Measurements from ENCODE around the gene HS6ST3.
A peak's percentile ranks its signal among the peaks of the same experiment; 100 is the strongest.

HS6ST3 gene

GRCh38 chr13:96678801-96679200, 588.9 kb downstream of the HS6ST3 start:
- no peak for DNase-seq

GRCh38 chr13:96680898-96681297, 591.0 kb downstream of the HS6ST3 start:
- DNase-seq: no peak

- DNase-seq: no peak
These were observed 591.9 kb downstream of the HS6ST3 start for GRCh38 chr13:96681766-96682165.

GRCh38 chr13:96684469-96684868, 594.6 kb downstream of the HS6ST3 start:
- DNase-seq: no peak

GRCh38 chr13:96684907-96685306, 595.0 kb downstream of the HS6ST3 start:
- no peak for DNase-seq

- DNase-seq: no peak
These were observed 596.4 kb downstream of the HS6ST3 start for GRCh38 chr13:96686286-96686685.

GRCh38 chr13:96687191-96687590, 597.3 kb downstream of the HS6ST3 start:
- DNase-seq: no peak

GRCh38 chr13:96690998-96691397, 601.1 kb downstream of the HS6ST3 start:
- DNase-seq: no peak

- DNase-seq: no peak
These were observed 606.5 kb downstream of the HS6ST3 start for GRCh38 chr13:96696389-96696900.

GRCh38 chr13:96700657-96701056, 610.8 kb downstream of the HS6ST3 start:
- DNase-seq: no peak

GRCh38 chr13:96707146-96707545, 617.2 kb downstream of the HS6ST3 start:
- no peak for DNase-seq

GRCh38 chr13:96710166-96710862, 620.4 kb downstream of the HS6ST3 start:
- no peak for DNase-seq

GRCh38 chr13:96720446-96720845, 630.5 kb downstream of the HS6ST3 start:
- DNase-seq: no peak

GRCh38 chr13:96726651-96727050, 636.7 kb downstream of the HS6ST3 start:
- no peak for DNase-seq

- no peak for DNase-seq
These were observed 638.6 kb downstream of the HS6ST3 start for GRCh38 chr13:96728463-96728862.

- no peak for DNase-seq
These were observed 640.8 kb downstream of the HS6ST3 start for GRCh38 chr13:96730676-96731075.

- DNase-seq: peak; percentile 59
These were observed 644.6 kb downstream of the HS6ST3 start for GRCh38 chr13:96734499-96734898.

GRCh38 chr13:96741779-96742178, 651.9 kb downstream of the HS6ST3 start:
- no peak for DNase-seq

- no peak for DNase-seq
These were observed 653.6 kb downstream of the HS6ST3 start for GRCh38 chr13:96743296-96744089.

GRCh38 chr13:96744367-96745331, 654.7 kb downstream of the HS6ST3 start:
- no peak for DNase-seq

GRCh38 chr13:96746886-96747285, 657.0 kb downstream of the HS6ST3 start:
- DNase-seq: peak; percentile 75

GRCh38 chr13:96749825-96750224, 659.9 kb downstream of the HS6ST3 start:
- DNase-seq: no peak

- DNase-seq: peak; percentile 98
These were observed 661.2 kb downstream of the HS6ST3 start for GRCh38 chr13:96751089-96751488.
